GM15510 (cell line): Measurements from ENCODE around the gene ENPP6.

ENCODE experiments used
- POLR2A ChIP-seq: IDR thresholded peaks from 3 replicates; pipeline ENCODE4 v1.6.1; 2011; ENCODE audit warnings: borderline replicate concordance; ENCODE audit not compliant: insufficient read length; ENCODE audit errors: extremely low read depth

Gene ENPP6

DNA sequence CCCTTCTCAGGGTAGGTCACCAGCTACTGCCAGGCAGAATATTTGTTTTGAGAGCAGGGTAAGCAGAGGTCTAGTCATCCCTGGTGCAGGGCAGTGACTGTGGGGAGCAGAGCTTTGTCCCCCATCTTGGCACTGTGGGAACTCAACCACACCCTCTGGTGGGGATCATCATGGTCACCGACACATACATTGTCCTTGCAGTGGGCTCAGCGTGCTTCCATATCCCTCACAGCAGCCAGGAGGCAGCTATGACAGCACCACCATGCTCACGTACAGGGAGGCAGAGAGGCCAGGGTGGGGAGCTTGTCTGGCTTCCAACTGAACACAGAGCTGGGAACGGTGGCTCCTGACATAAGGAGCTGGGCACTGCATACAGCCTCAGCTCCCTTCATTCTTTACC lies 102.3 kb downstream of the ENPP6 start:
- TF ChIP-seq POLR2A: no peak

DNA sequence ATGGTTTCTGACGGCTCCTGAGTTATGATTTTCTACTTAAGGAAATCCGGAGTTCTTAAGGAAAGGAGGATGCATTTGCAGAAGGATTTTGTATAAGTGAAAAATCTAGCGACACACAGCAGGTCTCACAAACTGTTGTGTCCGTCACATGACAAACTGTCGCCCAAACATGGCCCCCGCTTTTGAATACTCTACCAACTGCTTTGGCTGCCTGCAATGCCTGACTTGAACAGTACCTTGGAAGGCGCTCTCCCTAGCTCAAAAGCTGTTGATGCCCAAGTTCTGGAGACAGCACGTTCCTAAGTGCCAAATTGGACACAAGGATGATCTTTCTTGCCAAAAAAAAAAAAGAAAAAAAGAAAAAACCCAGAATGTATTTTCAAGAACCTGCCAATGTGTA lies 103.2 kb downstream of the ENPP6 start:
- no peak for TF ChIP-seq POLR2A

DNA sequence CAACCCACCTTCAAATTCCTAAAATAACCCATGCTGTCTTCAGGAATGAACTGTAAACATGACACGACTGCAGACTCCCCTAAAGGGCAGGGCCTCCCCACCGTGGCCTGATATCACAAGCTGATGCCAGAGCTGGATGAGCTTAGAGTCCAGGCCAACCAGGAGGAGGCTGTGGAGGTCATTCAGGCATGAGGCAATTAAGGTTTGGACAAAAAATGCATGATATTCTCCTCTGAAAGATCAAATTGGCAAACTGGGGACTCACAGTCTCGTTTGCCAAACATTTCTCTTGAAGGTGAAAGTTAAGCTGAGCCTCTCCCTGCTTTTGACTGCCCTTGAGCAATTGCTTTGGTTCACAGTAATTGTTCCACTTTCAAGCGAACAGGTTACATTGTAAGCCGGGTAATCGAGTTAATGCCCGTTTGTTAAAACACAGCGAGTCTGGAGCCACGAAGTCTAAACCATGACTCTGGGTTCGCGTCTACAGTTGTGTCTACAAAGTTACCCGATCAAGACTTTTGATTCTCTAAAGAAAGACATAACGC lies 105.6 kb downstream of the ENPP6 start:
- no peak for TF ChIP-seq POLR2A

DNA sequence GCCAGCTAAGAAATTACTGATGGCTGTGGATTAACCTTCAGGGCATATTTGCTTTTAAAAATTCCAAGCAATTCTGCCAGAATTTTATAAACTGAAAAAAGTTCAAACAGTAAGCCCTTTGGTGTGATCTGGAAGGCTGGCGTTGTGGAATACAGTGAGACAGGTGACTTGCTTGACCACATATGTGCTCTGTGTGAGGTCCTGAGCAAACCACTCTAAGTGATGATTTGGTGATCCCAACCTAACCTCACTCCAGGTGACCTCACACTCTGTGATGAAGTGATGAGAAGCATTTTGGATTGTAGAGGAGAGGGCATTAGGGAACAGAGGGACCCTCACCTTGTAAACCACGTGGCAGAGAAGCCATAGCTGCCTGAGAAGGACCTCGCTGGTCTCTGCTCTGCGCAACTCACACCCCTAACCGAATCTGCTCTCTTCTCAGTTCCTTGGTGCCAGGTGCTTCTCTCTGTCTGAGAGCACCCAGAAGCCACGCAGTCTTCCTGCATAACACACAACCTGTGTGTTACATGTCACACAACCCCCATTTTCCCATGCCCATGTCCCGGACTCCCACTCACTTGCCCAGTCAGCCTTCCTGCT lies 106.3 kb downstream of the ENPP6 start:
- TF ChIP-seq POLR2A: no peak

DNA sequence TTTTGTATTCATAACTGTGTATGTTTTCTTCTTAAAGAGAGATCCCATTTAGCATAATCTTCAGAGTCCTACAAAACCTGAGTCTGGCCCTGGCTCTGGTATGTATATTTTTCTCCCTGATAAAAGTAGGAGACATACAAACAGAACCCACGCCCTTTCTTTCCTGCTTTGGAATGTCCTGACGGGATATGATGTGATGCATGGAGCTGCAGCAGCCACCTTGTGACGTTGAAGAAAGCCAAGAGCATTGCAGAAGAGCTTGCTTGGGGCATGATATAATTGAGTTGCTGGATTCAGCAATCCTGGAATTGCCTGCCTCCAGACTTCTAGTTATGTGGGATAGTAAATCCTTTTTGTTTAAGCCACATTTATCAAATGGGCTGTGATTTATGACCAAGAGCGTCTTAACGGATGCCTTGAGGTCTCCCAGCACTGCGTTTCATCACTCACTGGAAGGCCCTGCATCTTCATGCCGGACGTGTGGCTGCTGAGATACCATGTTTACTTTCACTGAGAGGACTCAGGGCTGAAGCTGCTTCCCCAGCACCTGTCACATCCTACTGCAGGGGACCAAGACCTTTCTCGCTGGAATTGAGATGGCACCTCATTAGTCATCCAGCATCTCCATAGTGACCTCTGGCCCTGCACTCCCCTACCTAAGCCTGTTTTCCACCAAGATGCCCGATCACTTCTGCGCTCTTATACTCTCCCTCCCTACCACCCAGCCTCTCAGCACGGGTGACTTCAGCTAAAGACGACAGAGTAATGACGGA lies 107.0 kb downstream of the ENPP6 start:
- TF ChIP-seq POLR2A: no peak

GRCh38 chr4:184108006-184108501 lies 109.6 kb downstream of the ENPP6 start:
- TF ChIP-seq POLR2A: no peak

GRCh38 chr4:184104419-184105101 lies 113.1 kb downstream of the ENPP6 start:
- no peak for TF ChIP-seq POLR2A

DNA sequence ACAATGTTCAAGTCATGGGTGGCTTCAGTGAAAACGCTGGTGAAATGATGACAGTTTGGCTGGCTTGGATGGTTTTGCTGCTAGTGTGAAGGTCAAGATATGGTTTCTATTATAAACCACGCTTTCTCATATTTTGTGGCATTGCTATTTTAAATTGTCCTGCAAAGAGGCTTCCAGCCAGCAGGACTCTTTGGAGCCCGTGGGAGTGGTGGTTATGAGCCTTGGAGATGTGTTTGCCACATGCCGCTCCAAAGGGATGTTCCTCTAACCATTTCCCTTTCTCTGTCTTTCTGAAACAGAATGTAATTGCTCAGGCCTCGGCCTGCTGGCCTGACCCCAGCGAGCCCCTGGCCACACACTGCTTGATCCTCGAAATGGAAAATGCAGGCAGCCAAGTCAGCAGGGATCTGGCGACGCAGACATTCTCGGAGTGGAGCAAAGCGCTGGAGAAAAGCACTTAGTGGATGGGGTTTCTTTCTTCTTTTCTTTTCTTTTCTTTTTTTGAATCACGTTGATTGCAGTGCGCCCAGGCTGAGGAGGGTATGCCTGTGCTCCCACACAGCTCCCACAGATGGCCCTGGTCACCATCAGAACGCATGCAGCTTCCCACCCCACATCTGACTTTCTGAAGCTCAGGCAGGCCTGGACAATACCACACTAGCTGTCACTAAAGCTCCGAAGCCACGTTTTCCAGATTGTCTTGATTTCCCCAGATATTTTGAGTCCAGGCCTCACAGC lies 114.0 kb downstream of the ENPP6 start:
- TF ChIP-seq POLR2A: no peak

GRCh38 chr4:184102927-184103326 lies 114.7 kb downstream of the ENPP6 start:
- no peak for TF ChIP-seq POLR2A

- no peak for TF ChIP-seq POLR2A
Measured at GRCh38 chr4:184102488-184102887, 115.2 kb downstream of the ENPP6 start.

- TF ChIP-seq POLR2A: no peak
Measured at GRCh38 chr4:184101711-184102110, 116.0 kb downstream of the ENPP6 start.

GRCh38 chr4:184100297-184100885 lies 117.3 kb downstream of the ENPP6 start:
- no peak for TF ChIP-seq POLR2A

- TF ChIP-seq POLR2A: no peak
Measured at GRCh38 chr4:184099535-184099966, 118.1 kb downstream of the ENPP6 start.

DNA sequence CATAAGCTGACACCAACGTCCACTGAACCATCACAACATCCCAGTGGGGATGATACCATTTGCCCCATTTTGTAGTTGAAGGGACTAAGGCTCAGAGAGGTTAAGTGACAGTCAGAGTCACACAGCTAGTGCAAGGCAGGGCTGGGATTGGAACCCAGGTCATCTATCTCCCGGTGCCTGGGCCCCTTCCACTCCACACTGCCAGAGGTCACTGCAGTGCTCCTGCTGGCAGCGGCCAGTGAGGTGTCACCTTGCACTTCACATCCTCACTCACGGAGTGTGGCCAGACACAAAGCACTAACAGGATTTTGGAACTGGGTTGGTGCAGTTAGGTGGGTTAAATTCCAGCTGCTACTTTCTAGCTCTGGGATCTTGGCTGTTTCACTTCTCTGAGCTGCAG lies 118.7 kb downstream of the ENPP6 start:
- TF ChIP-seq POLR2A: no peak

- no peak for TF ChIP-seq POLR2A
Measured at GRCh38 chr4:184097815-184098214, 119.9 kb downstream of the ENPP6 start.

DNA sequence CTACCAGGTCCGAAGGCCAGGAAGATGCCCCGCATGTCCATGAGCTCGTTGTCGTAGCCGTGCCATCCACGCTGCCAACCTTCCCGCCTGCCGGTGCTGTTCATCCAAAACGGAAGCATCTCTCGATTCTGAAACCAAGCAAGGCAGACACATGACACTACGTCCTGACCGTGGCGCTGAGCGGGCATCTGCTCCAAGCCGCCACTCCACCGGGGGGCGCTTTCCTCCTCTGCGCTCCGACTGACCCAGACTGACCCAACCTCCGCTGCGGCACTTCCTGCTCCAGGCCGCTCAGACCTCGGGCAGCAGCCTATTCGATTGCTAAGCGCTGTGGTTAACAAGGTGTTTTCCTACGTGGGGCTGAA lies 120.5 kb downstream of the ENPP6 start:
- TF ChIP-seq POLR2A: no peak
